K562 (cell line): ENCODE data around the gene RBAK. TPM values are rescaled to one million over a fixed set of nuclear protein-coding genes. Genes with fewer than 3 reads are reported as not detected.

Experiments
- ATF1 ChIP-seq, 2 experiments: fragments of 450-650 bp in 1 of 2; IDR thresholded peaks; 2 replicates each; pipeline ENCODE4 v1.6.1; 2016; ENCODE audit warnings: missing compliant biosample characterization in 1 of 2, missing genetic modification characterization in 1 of 2
- BMI1 ChIP-seq: fragments of 150-350 bp; IDR thresholded peaks from 2 replicates; pipeline ENCODE4 v1.6.1; 2014; ENCODE audit warnings: low read length
- EP400 ChIP-seq: fragments of 450-650 bp; IDR thresholded peaks from 2 replicates; pipeline ENCODE4 v1.6.1; 2017; ENCODE audit warnings: antibody characterized with exemption, mild to moderate bottlenecking, moderate library complexity
- GABPB2 ChIP-seq: fragments of 250-450 bp; sonication (Bioruptor Pico); conservative IDR thresholded peaks from 2 replicates; pipeline ENCODE4 v1.5.1; 2021; ENCODE audit warnings: mild to moderate bottlenecking
- GTF2F1 ChIP-seq: IDR thresholded peaks from 2 replicates; pipeline ENCODE4 v1.6.1; 2011; ENCODE audit warnings: low read depth, low read length, improper control_type of control experiment
- HDAC8 ChIP-seq: fragments of 450-650 bp; IDR thresholded peaks from 2 replicates; pipeline ENCODE4 v1.6.1; 2016; ENCODE audit warnings: mild to moderate bottlenecking, missing genetic modification characterization, moderate library complexity, missing compliant biosample characterization
- KDM1A ChIP-seq, 2 experiments: fragments of 450-650 bp; IDR thresholded peaks; 2 replicates each; pipeline ENCODE4 v1.6.1; 2016; ENCODE audit warnings: mild to moderate bottlenecking in 2 of 2
- KDM2B ChIP-seq: fragments of 250-450 bp; sonication (Bioruptor Pico); IDR thresholded peaks from 2 replicates; pipeline ENCODE4 v1.8.0; 2021; ENCODE audit warnings: mild to moderate bottlenecking, moderate library complexity
- MCM5 ChIP-seq: fragments of 450-650 bp; IDR thresholded peaks from 2 replicates; pipeline ENCODE4 v1.6.1; 2016; ENCODE audit warnings: low read depth
- NFE2L1 ChIP-seq: fragments of 450-650 bp; IDR thresholded peaks from 2 replicates; pipeline ENCODE4 v1.6.1; 2016; ENCODE audit warnings: missing genetic modification characterization, low read depth, mild to moderate bottlenecking, missing compliant biosample characterization, moderate library complexity, borderline replicate concordance
- NFIX ChIP-seq: fragments of 250-450 bp; sonication (Bioruptor Pico); IDR thresholded peaks from 2 replicates; pipeline ENCODE4 v1.4.0; 2020; ENCODE audit warnings: low read depth, mild to moderate bottlenecking, moderate library complexity
- NR1H2 ChIP-seq: sonication (generic); formaldehyde crosslinking; IDR thresholded peaks from 2 replicates; pipeline ENCODE4 v1.4.0; 2020; ENCODE audit warnings: mild to moderate bottlenecking, missing genetic modification reagents
- POLR2AphosphoS2 ChIP-seq: IDR thresholded peaks from 2 replicates; pipeline ENCODE4 v1.6.1; 2012; ENCODE audit warnings: low read length, improper control_type of control experiment
- PRPF4 ChIP-seq: fragments of 200-400 bp; formaldehyde crosslinking; IDR thresholded peaks from one replicate; pipeline ENCODE4 v1.6.1; 2017; ENCODE audit warnings: low read length, low read depth, mild to moderate bottlenecking; ENCODE audit not compliant: insufficient read depth, poor library complexity, severe bottlenecking
- SMAD1 ChIP-seq: fragments of 150-350 bp; IDR thresholded peaks from 2 replicates; pipeline ENCODE4 v1.6.1; 2014; ENCODE audit warnings: low read length, low read depth; ENCODE audit not compliant: partially characterized antibody
- SP1 ChIP-seq: sonication (generic); formaldehyde crosslinking; IDR thresholded peaks from 2 replicates; pipeline ENCODE4 v1.8.1; 2022; ENCODE audit warnings: mild to moderate bottlenecking, missing genetic modification reagents
- TCF3 ChIP-seq: sonication (generic); formaldehyde crosslinking; IDR thresholded peaks from 2 replicates; pipeline ENCODE4 v1.4.0; 2020; ENCODE audit warnings: mild to moderate bottlenecking, missing genetic modification reagents
- TSC22D4 ChIP-seq: fragments of 450-650 bp; IDR thresholded peaks from 2 replicates; pipeline ENCODE4 v1.6.1; 2016; ENCODE audit warnings: missing genetic modification characterization, missing biosample characterization, control low read depth
- ZFP1 ChIP-seq: fragments of 450-650 bp; formaldehyde crosslinking; IDR thresholded peaks from 2 replicates; pipeline ENCODE4 v1.4.0; 2020; ENCODE audit warnings: mild to moderate bottlenecking, mixed read lengths
- ZKSCAN8 ChIP-seq: fragments of 200-800 bp; sonication (Bioruptor generic); IDR thresholded peaks from 2 replicates; pipeline ENCODE4 v1.6.1; 2016; ENCODE audit warnings: missing genetic modification characterization, missing compliant biosample characterization
- ZNF589 ChIP-seq: fragments of 200-800 bp; sonication (Bioruptor generic); IDR thresholded peaks from 2 replicates; pipeline ENCODE4 v1.6.1; 2016; ENCODE audit warnings: low read depth, missing genetic modification characterization, missing compliant biosample characterization
- ZNF75A ChIP-seq: fragments of 450-650 bp; formaldehyde crosslinking; IDR thresholded peaks from 2 replicates; pipeline ENCODE4 v1.4.0; 2020; ENCODE audit warnings: mild to moderate bottlenecking
- ZNF785 ChIP-seq: fragments of 250-450 bp; sonication (Bioruptor Pico); IDR thresholded peaks from 2 replicates; pipeline ENCODE4 v1.4.0; 2020; ENCODE audit warnings: mild to moderate bottlenecking
- polyA plus RNA-seq, 8 experiments: library from polyadenylated mRNA; depleted of rRNA in 4 of 8; stranded (reverse) in 5 of 8; unstranded in 3 of 8; fragments of >200 nt; fragmentation: Nextera tagmentation in 2 of 8; fragmentation: Illumina TruSeq in 1 of 8; extraction: Ambion mirVana in 2 of 8; extraction: Trizol in 1 of 8; gene quantifications; 2 replicates each; pipeline versions ENCODE4 v1.2.1 to v1.2.3, GENCODE V29; 2011 to 2014; ENCODE audit warnings: inconsistent platforms in 1 of 8, missing spikeins in 1 of 8
- total RNA-seq, 7 experiments: library from RNA; depleted of rRNA in 6 of 7; stranded (reverse); fragments of >200 nt in 6 of 7; fragmentation: Illumina TruSeq in 2 of 7; extraction: Trizol in 2 of 7; gene quantifications; 2 replicates each; pipeline versions ENCODE4 v1.2.1 to v1.2.3, GENCODE V29; 2011 to 2021; ENCODE audit warnings: low replicate concordance in 1 of 7
- TF ChIP-seq, protein P1 (sequence below): fragments of 250-450 bp; sonication (Bioruptor Pico); IDR thresholded peaks from 2 replicates; pipeline ENCODE4 v1.4.0; 2020; ENCODE audit warnings: mild to moderate bottlenecking
- TF ChIP-seq, protein P2 (sequence below): fragments of 150-350 bp; IDR thresholded peaks from 2 replicates; pipeline ENCODE4 v1.6.1; 2014; ENCODE audit warnings: low read depth, mild to moderate bottlenecking, low read length, borderline replicate concordance
- TF ChIP-seq, protein P3 (sequence below): fragments of 250-450 bp; sonication (Bioruptor Pico); IDR thresholded peaks from 2 replicates; pipeline ENCODE4 v1.8.0; 2022; ENCODE audit warnings: inconsistent platforms, mild to moderate bottlenecking, moderate library complexity, borderline replicate concordance

The RBAK gene
- total and polyA plus RNA-seq, 9 of the 15 experiments (the other 6 are each of a cell fraction or from before 2014, with no cell fraction given) = 2.7 to 13.2 (median 10.1) TPM

DNA sequence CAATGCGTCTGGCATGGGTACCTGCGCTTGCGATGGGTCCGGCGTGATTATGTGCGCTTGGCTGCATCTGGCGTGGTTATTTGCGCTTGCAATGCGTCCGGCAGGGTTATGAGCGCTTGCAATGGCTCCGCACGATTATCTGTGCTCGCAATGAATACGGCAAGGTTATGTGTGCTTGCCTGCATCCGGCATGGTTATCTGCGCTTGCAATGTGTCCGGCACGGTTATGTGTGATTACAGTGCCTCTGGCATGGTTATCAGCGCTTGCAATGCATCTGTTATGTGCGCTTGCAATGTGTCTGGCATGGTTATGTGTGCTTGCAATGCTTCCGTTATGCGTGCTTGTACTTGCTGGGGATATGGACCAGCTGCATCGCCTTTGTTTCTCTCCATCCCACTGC lies 37.7 kb downstream of the RBAK start (continued):
- TF ChIP-seq TSC22D4 (tag) = no peak
- TF ChIP-seq ATF1 (CRISPR knock-in tag; IDR thresholded peaks at IDR 0.05) = no peak
- TF ChIP-seq ATF1 (tag; IDR thresholded peaks at IDR 0.05) = peak; percentile 57; the same call in 1 of the 2 replicates
- no peak for TF ChIP-seq NFE2L1 (tag)
- no peak for TF ChIP-seq PRPF4
- TF ChIP-seq, protein P1, sequence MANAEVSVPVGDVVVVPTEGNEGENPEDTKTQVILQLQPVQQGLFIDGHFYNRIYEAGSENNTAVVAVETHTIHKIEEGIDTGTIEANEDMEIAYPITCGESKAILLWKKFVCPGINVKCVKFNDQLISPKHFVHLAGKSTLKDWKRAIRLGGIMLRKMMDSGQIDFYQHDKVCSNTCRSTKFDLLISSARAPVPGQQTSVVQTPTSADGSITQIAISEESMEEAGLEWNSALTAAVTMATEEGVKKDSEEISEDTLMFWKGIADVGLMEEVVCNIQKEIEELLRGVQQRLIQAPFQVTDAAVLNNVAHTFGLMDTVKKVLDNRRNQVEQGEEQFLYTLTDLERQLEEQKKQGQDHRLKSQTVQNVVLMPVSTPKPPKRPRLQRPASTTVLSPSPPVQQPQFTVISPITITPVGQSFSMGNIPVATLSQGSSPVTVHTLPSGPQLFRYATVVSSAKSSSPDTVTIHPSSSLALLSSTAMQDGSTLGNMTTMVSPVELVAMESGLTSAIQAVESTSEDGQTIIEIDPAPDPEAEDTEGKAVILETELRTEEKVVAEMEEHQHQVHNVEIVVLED (CRISPR knock-in tag) = no peak
- peak; percentile 68 to 85 for TF ChIP-seq KDM1A (IDR thresholded peaks at IDR 0.05)
- TF ChIP-seq, protein P2, sequence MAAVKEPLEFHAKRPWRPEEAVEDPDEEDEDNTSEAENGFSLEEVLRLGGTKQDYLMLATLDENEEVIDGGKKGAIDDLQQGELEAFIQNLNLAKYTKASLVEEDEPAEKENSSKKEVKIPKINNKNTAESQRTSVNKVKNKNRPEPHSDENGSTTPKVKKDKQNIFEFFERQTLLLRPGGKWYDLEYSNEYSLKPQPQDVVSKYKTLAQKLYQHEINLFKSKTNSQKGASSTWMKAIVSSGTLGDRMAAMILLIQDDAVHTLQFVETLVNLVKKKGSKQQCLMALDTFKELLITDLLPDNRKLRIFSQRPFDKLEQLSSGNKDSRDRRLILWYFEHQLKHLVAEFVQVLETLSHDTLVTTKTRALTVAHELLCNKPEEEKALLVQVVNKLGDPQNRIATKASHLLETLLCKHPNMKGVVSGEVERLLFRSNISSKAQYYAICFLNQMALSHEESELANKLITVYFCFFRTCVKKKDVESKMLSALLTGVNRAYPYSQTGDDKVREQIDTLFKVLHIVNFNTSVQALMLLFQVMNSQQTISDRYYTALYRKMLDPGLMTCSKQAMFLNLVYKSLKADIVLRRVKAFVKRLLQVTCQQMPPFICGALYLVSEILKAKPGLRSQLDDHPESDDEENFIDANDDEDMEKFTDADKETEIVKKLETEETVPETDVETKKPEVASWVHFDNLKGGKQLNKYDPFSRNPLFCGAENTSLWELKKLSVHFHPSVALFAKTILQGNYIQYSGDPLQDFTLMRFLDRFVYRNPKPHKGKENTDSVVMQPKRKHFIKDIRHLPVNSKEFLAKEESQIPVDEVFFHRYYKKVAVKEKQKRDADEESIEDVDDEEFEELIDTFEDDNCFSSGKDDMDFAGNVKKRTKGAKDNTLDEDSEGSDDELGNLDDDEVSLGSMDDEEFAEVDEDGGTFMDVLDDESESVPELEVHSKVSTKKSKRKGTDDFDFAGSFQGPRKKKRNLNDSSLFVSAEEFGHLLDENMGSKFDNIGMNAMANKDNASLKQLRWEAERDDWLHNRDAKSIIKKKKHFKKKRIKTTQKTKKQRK = no peak
- no peak for TF ChIP-seq BMI1
- TF ChIP-seq ZFP1 (CRISPR knock-in tag) = no peak
- TF ChIP-seq KDM2B (CRISPR knock-in tag) = no peak
- peak; percentile 26; the same call in 1 of the 2 replicates for TF ChIP-seq EP400
- TF ChIP-seq NR1H2 = no peak
- no peak for TF ChIP-seq POLR2AphosphoS2
- TF ChIP-seq GTF2F1 = no peak
- no peak for TF ChIP-seq SMAD1
- TF ChIP-seq ZNF785 (CRISPR knock-in tag) = no peak
- TF ChIP-seq HDAC8 (tag) = no peak
- TF ChIP-seq ZNF75A (CRISPR knock-in tag) = no peak
- TF ChIP-seq ZNF589 (CRISPR knock-in tag) = peak; percentile 73; the same call in 1 of the 2 replicates
- TF ChIP-seq GABPB2 (CRISPR knock-in tag) = no peak
- no peak for TF ChIP-seq ZKSCAN8 (CRISPR knock-in tag)
- TF ChIP-seq MCM5 = no peak
- TF ChIP-seq, protein P3, sequence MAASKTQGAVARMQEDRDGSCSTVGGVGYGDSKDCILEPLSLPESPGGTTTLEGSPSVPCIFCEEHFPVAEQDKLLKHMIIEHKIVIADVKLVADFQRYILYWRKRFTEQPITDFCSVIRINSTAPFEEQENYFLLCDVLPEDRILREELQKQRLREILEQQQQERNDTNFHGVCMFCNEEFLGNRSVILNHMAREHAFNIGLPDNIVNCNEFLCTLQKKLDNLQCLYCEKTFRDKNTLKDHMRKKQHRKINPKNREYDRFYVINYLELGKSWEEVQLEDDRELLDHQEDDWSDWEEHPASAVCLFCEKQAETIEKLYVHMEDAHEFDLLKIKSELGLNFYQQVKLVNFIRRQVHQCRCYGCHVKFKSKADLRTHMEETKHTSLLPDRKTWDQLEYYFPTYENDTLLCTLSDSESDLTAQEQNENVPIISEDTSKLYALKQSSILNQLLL (CRISPR knock-in tag) = no peak
- TF ChIP-seq NFIX (CRISPR knock-in tag) = no peak
- TF ChIP-seq TCF3 (CRISPR knock-in tag) = peak; percentile 99
- no peak for TF ChIP-seq SP1
